Prostate gland (tissue), 2 donors: Measurements from ENCODE around the gene NUFIP2. TPM values are rescaled to one million over a fixed set of nuclear protein-coding genes. Genes with fewer than 3 reads are reported as not detected.
A peak's percentile ranks its signal among the peaks of the same experiment; 100 is the strongest.

Source experiments
- DNase-seq: peaks from one replicate; pipeline ENCODE4 v3.0.0-alpha.2; 2019; ENCODE audit warnings: low spot score
- H3K27ac ChIP-seq, 2 donors: fragments of 200-600 bp; sonication (generic); 2 replicates each; pipeline ENCODE4 v1.5.1; 2017 to 2019
- H3K27me3 ChIP-seq: fragments of 200-600 bp; sonication (generic); replicated peaks from 2 replicates; pipeline ENCODE4 v1.5.1; 2019; ENCODE audit not compliant: insufficient read depth
- H3K36me3 ChIP-seq, 2 donors: fragments of 200-600 bp; sonication (generic); 1 replicate in 1 of 2; 2 replicates in 1 of 2; pipeline versions ENCODE4 v1.5.1 to v1.8.1; 2017 to 2019
- H3K4me1 ChIP-seq: fragments of 200-600 bp; sonication (generic); replicated peaks from 2 replicates; pipeline ENCODE4 v1.5.1; 2019
- H3K4me3 ChIP-seq, 2 donors: fragments of 200-600 bp; sonication (generic); 2 replicates each; pipeline ENCODE4 v1.5.1; 2017 to 2019
- H3K9me3 ChIP-seq: fragments of 200-600 bp; sonication (generic); 2 replicates; pipeline ENCODE4 v1.5.1; 2017
- POLR2A ChIP-seq: fragments of 450-650 bp; IDR thresholded peaks from one replicate; pipeline ENCODE4 v1.6.1; 2016; ENCODE audit warnings: antibody characterized with exemption, mild to moderate bottlenecking
- POLR2AphosphoS5 ChIP-seq: sonication (generic); formaldehyde crosslinking; IDR thresholded peaks from one replicate; pipeline ENCODE4 v1.6.1; 2017; ENCODE audit warnings: antibody characterized with exemption
- WGBS: methylation state at CpG from one replicate; pipeline ENCODE4 v1.1.5; 2018; 5-methylcytosine and 5-hydroxymethylcytosine counted together
- intact Hi-C: fragments of 100-400 bp; cut with DNase I; formaldehyde crosslinking; loops from one replicate; pipeline ENCODE4 v1.14.2; 2022
- total RNA-seq, 2 donors: library from RNA; depleted of rRNA; stranded (reverse); fragments of >200 nt; gene quantifications; one replicate each; pipeline ENCODE4 v1.1.0, GENCODE V29; 2016
- TF ChIP-seq, protein P1 (sequence below), 4 experiments: fragments of 200-600 bp in 2 of 4; fragments of 450-650 bp in 2 of 4; sonication (generic) in 2 of 4; IDR thresholded peaks; 1 replicate in 3 of 4; 2 replicates in 1 of 4; pipeline ENCODE4 v1.5.1; 2016 to 2019; ENCODE audit warnings: antibody characterized with exemption in 4 of 4, mild to moderate bottlenecking in 2 of 4, moderate library complexity in 2 of 4

NUFIP2 gene
- total RNA-seq, 2 donors from 2014 or later = 21.1 to 30.6 TPM

- no peaks in the 10 kb centered on the region for H3K9me3 ChIP-seq
- intact Hi-C loops = no loop called here
- 86% methylated on average over 3 of the region's 3 CpGs for WGBS
Observed at GRCh38 chr17:29303386-29303785, 9.4 kb upstream of the NUFIP2 start.

GRCh38 chr17:29299031-29299430, 5.1 kb upstream of the NUFIP2 start:
- Histone ChIP-seq H3K27me3 (no peaks in the 10 kb centered on the region), H3K36me3 (no peaks in the 10 kb centered on the region), H3K4me1 (no peaks in the 10 kb centered on the region), H3K9me3 (no peaks in the 10 kb centered on the region), H3K4me3 (no peak overlapping the region), H3K27ac (no peak overlapping the region)
- WGBS = 91% methylated on average over 2 of the region's 2 CpGs
- intact Hi-C loops = no loop called here
- no peak for DNase-seq
- TF ChIP-seq, protein P1, sequence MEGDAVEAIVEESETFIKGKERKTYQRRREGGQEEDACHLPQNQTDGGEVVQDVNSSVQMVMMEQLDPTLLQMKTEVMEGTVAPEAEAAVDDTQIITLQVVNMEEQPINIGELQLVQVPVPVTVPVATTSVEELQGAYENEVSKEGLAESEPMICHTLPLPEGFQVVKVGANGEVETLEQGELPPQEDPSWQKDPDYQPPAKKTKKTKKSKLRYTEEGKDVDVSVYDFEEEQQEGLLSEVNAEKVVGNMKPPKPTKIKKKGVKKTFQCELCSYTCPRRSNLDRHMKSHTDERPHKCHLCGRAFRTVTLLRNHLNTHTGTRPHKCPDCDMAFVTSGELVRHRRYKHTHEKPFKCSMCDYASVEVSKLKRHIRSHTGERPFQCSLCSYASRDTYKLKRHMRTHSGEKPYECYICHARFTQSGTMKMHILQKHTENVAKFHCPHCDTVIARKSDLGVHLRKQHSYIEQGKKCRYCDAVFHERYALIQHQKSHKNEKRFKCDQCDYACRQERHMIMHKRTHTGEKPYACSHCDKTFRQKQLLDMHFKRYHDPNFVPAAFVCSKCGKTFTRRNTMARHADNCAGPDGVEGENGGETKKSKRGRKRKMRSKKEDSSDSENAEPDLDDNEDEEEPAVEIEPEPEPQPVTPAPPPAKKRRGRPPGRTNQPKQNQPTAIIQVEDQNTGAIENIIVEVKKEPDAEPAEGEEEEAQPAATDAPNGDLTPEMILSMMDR (IDR thresholded peaks at IDR 0.05) = no peak
- TF ChIP-seq POLR2AphosphoS5 (no peak), POLR2A (no peak)

More at GRCh38 chr17:29303386-29303785, 9.4 kb upstream of the NUFIP2 start:
- H3K27ac ChIP-seq = no peak overlapping the region
- H3K4me3 ChIP-seq = no peak overlapping the region
- H3K4me1 ChIP-seq = no peaks in the 10 kb centered on the region
- TF ChIP-seq, protein P1 (IDR thresholded peaks at IDR 0.05) = no peak
- TF ChIP-seq POLR2AphosphoS5 (no peak), POLR2A (no peak)
- H3K36me3 ChIP-seq = no peaks in the 10 kb centered on the region
- no peak for DNase-seq
- H3K27me3 ChIP-seq = no peaks in the 10 kb centered on the region

DNA sequence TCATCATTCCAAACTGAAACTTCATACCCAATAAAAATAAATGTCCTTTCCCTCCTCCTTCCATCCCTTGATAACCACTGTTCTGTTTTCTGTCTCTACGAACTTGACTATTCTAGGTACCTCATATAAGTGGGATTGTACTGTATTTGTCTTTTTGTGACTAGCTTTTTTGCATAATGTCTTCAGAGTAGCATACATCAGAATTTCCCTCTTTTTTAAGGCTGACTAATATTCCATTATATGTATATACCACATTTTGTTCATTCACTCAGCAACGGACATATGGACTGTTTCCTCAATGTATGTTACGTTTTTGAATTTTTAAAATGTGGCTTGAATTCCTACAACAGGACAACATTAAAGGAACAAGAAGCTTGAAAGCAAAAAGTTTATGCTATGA, 1.5 kb upstream of the NUFIP2 start:
- intact Hi-C loops = no loop called here

GRCh38 chr17:29294580-29294900, 592 bp upstream of the NUFIP2 start:
- Histone ChIP-seq H3K36me3 (no peaks in the 10 kb centered on the region), H3K4me1 (peaks cover 6% of the 10 kb centered on the region), H3K27ac (peak overlapping the region; percentile 92 to 99), H3K4me3 (peak overlapping the region; percentile 72 to 92), H3K27me3 (no peaks in the 10 kb centered on the region), H3K9me3 (no peaks in the 10 kb centered on the region)
- TF ChIP-seq, protein P1 (IDR thresholded peaks at IDR 0.05) = no peak
- TF ChIP-seq POLR2AphosphoS5 (no peak), POLR2A (no peak)
- WGBS = 3% methylated on average over 2 of the region's 2 CpGs
- DNase-seq = no peak
- intact Hi-C loops = loop anchor here (5.0 kb wide), 1 partner anchor 42 kb away; no protein-coding TSS in a partner anchor

More for the DNA sequence above, 1.5 kb upstream of the NUFIP2 start:
- TF ChIP-seq, protein P1 (IDR thresholded peaks at IDR 0.05) = no peak
- TF ChIP-seq POLR2AphosphoS5 = no peak
- TF ChIP-seq POLR2A = no peak
- peaks cover 6% of the 10 kb centered on the region for H3K4me1 ChIP-seq
- 91% methylated on average over 3 of the region's 3 CpGs for WGBS
- no peaks in the 10 kb centered on the region for H3K9me3 ChIP-seq
- H3K27me3 ChIP-seq = no peaks in the 10 kb centered on the region
- DNase-seq = no peak
- H3K27ac ChIP-seq = no peak overlapping the region
- H3K36me3 ChIP-seq = no peaks in the 10 kb centered on the region
- H3K4me3 ChIP-seq = no peak overlapping the region

DNA sequence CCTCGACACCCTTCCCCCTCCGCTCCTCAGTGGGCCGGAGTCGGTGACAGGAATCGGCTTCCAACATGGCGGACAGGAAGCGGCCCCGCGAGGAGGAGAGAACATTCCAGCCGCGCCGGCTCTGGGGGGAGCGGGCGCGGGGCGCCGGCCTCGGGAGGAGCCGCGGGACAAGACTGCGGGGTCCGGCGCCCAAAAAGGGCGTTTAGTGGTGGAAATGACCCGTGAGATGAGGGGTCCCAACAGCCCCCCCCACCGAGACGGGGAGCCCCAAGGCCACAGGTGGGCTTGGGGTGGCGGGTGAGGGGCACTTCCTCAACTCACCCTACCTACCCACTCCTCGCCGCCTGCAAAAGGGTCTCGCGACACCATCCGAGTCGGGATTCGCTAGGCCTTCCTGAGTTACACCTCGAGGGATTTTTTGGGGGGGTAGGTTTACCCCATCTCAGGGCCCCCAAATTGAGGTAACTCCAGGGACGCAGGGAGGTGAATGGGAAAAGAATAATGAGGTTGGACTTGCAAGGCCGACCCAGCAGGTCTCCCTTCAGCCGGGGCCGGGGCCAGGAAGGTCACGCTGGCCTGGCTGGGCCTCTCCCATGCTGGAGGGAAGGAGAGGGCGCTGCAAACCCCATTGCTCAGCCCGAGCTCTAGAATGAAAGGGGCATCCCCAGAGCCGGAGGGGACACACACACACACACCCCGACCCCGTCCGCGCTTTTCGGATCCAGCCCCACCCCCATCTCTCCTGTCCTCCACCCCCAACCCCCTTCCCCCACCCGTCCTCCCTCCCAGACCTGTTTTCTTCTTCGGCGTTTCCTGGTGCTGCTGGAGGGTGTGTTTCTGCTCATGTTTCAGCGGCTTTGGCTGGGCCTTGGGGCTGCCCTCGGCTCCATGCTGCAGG, 707 bp downstream of the NUFIP2 start:
- under 1% methylated on average over 54 of the region's 54 CpGs for WGBS
- H3K27ac ChIP-seq = peak overlapping the region; percentile 92 to 99
- H3K4me3 ChIP-seq = peak overlapping the region; percentile 72 to 92
- peak; percentile 37 for DNase-seq
- no peaks in the 10 kb centered on the region for H3K36me3 ChIP-seq
- intact Hi-C loops = loop anchor here (2.0 to 5.0 kb wide), 2 partner anchors 41 to 144 kb away; no protein-coding TSS in a partner anchor
- TF ChIP-seq POLR2AphosphoS5 = no peak
- TF ChIP-seq, protein P1 (IDR thresholded peaks at IDR 0.05) = no peak
- TF ChIP-seq POLR2A = peak; percentile 19
- peaks cover 6% of the 10 kb centered on the region for H3K4me1 ChIP-seq
- H3K27me3 ChIP-seq = no peaks in the 10 kb centered on the region
- no peaks in the 10 kb centered on the region for H3K9me3 ChIP-seq
